Esophagus squamous epithelium (tissue), 4 donors: ENCODE results near the gene ADGRG2.

Experiments used
- CTCF ChIP-seq, 6 experiments: fragments of 450-650 bp in 4 of 6; fragments of 200-600 bp in 2 of 6; sonication (generic) in 2 of 6; IDR thresholded peaks; one replicate each; pipeline ENCODE4 v1.5.1; 2016 to 2019; ENCODE audit warnings: antibody characterized with exemption in 6 of 6, mild to moderate bottlenecking in 4 of 6, moderate library complexity in 4 of 6
- POLR2A ChIP-seq, 4 donors: fragments of 450-650 bp; IDR thresholded peaks; one replicate each; pipeline ENCODE4 v1.6.1; 2017; ENCODE audit warnings: antibody characterized with exemption in 4 of 4, mild to moderate bottlenecking in 4 of 4, moderate library complexity in 3 of 4

DNA sequence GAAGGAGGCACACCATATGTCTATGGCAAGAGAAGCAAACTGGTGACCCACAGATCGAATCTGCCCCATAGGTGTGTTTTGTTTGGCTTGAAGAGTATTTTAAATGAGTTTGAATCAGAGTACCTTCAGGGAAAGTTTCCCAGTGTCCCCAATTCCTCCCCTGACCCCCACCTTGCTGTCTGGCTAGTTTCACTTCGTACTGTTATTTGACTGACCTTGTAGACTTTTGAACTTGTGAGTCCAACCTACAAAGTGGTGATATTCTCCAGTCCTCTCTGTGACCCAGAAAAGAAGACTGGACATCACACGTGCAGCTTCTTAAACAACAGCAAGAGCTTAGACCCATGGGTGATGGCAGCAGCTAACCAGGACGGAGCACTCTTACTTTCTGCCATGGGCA is 177.8 kb downstream of the ADGRG2 start:
- TF ChIP-seq CTCF (IDR thresholded peaks at IDR 0.05) (no peak), POLR2A (IDR thresholded peaks at IDR 0.05) (no peak)
